K562 (cell line): Measurements from ENCODE around the gene MDP1. TPM values are rescaled to one million over a fixed set of nuclear protein-coding genes. Genes with fewer than 3 reads are reported as not detected.
A peak's percentile ranks its signal among the peaks of the same experiment; 100 is the strongest.

Source experiments
- CCAR2 ChIP-seq: fragments of 200-400 bp; formaldehyde crosslinking; IDR thresholded peaks from 2 replicates; pipeline ENCODE4 v1.6.1; 2017; ENCODE audit warnings: mild to moderate bottlenecking, low read depth, low read length
- CHD4 ChIP-seq: fragments of 200-600 bp; sonication (generic); IDR thresholded peaks from 3 replicates; pipeline ENCODE4 v1.6.1; 2012; ENCODE audit warnings: low read depth, mild to moderate bottlenecking, mixed read lengths, low read length, inconsistent platforms; ENCODE audit not compliant: insufficient read depth, insufficient replicate concordance, poor library complexity, severe bottlenecking
- ETV5 ChIP-seq: sonication (generic); formaldehyde crosslinking; IDR thresholded peaks from 2 replicates; pipeline ENCODE4 v1.4.0; 2020; ENCODE audit warnings: low read depth, mild to moderate bottlenecking, missing genetic modification reagents
- NR2C1 ChIP-seq, 2 experiments: fragments of 450-650 bp; IDR thresholded peaks; 2 replicates each; pipeline ENCODE4 v1.6.1; 2017; ENCODE audit warnings: mild to moderate bottlenecking in 2 of 2, antibody characterized with exemption in 1 of 2, inconsistent platforms in 1 of 2, missing compliant biosample characterization in 1 of 2, missing genetic modification characterization in 1 of 2
- SIN3A ChIP-seq, 2 experiments: fragments of 150-350 bp in 1 of 2; IDR thresholded peaks; 2 replicates each; pipeline ENCODE4 v1.6.1; 2011 to 2016; ENCODE audit warnings: borderline replicate concordance in 2 of 2, low read depth in 2 of 2, low read length in 2 of 2, mild to moderate bottlenecking in 2 of 2, moderate library complexity in 2 of 2; ENCODE audit not compliant: control insufficient read depth in 1 of 2
- SMAD4 ChIP-seq: fragments of 250-450 bp; sonication (Bioruptor Pico); conservative IDR thresholded peaks from 2 replicates; pipeline ENCODE4 v1.8.0; 2021; ENCODE audit warnings: inconsistent platforms, mild to moderate bottlenecking, moderate library complexity
- TAF9B ChIP-seq: fragments of 450-650 bp; IDR thresholded peaks from 2 replicates; pipeline ENCODE4 v1.6.1; 2018; ENCODE audit warnings: mild to moderate bottlenecking; ENCODE audit not compliant: partially characterized antibody
- ZNF354B ChIP-seq: fragments of 250-450 bp; sonication (Bioruptor Pico); IDR thresholded peaks from 2 replicates; pipeline ENCODE4 v1.4.0; 2020
- polyA plus RNA-seq, 8 experiments: library from polyadenylated mRNA; depleted of rRNA in 4 of 8; stranded (reverse) in 5 of 8; unstranded in 3 of 8; fragments of >200 nt; fragmentation: Nextera tagmentation in 2 of 8; fragmentation: Illumina TruSeq in 1 of 8; extraction: Ambion mirVana in 2 of 8; extraction: Trizol in 1 of 8; gene quantifications; 2 replicates each; pipeline versions ENCODE4 v1.2.1 to v1.2.3, GENCODE V29; 2011 to 2014; ENCODE audit warnings: inconsistent platforms in 1 of 8, missing spikeins in 1 of 8
- total RNA-seq, 7 experiments: library from RNA; depleted of rRNA in 6 of 7; stranded (reverse); fragments of >200 nt in 6 of 7; fragmentation: Illumina TruSeq in 2 of 7; extraction: Trizol in 2 of 7; gene quantifications; 2 replicates each; pipeline versions ENCODE4 v1.2.1 to v1.2.3, GENCODE V29; 2011 to 2021; ENCODE audit warnings: low replicate concordance in 1 of 7
- TF ChIP-seq, protein P1 (sequence below): fragments of 450-650 bp; IDR thresholded peaks from 2 replicates; pipeline ENCODE4 v1.6.1; 2017; ENCODE audit warnings: antibody characterized with exemption, mild to moderate bottlenecking
- TF ChIP-seq, protein P2 (sequence below), 2 experiments: fragments of 450-650 bp in 1 of 2; IDR thresholded peaks; 2 replicates each; pipeline ENCODE4 v1.6.1; 2011 to 2017; ENCODE audit warnings: low read depth in 2 of 2, antibody characterized with exemption in 1 of 2, borderline replicate concordance in 1 of 2, low read length in 1 of 2, mild to moderate bottlenecking in 1 of 2, mixed read lengths in 1 of 2; ENCODE audit not compliant: control insufficient read depth in 1 of 2
- TF ChIP-seq, protein P3 (sequence below): fragments of 450-650 bp; IDR thresholded peaks from 2 replicates; pipeline ENCODE4 v1.7.1; 2018; ENCODE audit warnings: mild to moderate bottlenecking, low read depth; ENCODE audit not compliant: partially characterized antibody
- TF ChIP-seq, protein P4 (sequence below), 2 experiments: fragments of 450-650 bp in 1 of 2; sonication (generic) in 1 of 2; formaldehyde crosslinking in 1 of 2; IDR thresholded peaks in 1 of 2; conservative IDR thresholded peaks in 1 of 2; 2 replicates each; pipeline versions ENCODE4 v1.6.1 to v1.8.1; 2016 to 2023; ENCODE audit warnings: mild to moderate bottlenecking in 2 of 2, moderate library complexity in 2 of 2, inconsistent platforms in 1 of 2, missing genetic modification reagents in 1 of 2

MDP1 gene
- total and polyA plus RNA-seq, 9 of the 15 experiments (the other 6 are each of a cell fraction or from before 2014, with no cell fraction given) = 2.7 to 29.6 (median 11.0) TPM

DNA sequence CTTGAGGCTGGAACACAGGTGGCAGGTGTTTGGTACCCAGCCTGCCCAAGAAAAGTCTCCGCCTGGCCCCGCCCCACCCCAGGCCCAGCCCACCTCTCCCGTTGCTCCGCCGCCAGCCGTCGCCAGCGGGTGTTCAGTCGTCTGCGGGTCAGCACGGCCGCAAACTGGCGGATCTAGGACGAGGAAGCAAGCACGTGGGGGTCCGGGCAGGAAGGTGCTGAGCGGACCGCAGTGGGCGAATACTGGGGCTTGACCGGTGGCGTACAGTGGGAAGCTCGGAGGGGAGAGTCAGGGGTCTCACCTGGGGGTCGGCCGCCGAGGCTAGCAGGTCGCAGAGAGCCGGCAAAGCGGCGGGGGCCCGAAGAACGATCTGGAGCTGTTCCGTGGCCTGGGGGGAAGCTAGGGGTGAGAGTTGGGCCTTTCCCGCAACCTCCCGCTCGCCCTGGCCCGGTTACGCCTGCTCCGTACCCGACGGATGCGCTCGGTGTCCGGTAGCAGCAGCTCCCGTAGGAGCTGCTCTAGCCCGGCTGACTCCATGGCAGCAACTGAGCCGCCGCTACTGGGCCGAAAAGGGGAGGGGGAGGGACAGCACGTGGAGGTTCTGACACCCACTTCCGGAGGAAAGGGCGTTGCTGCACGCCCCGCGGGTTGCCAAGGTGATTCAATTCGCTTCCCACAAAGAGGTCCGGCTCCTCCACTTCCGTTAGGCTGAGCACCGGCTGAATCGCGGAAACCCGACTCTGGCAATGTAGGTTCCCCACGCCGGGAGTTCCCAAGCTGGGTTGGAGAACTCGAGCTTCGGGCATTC lies 27.4 kb downstream of the MDP1 start, which contains the start of gene IPO4 (continued):
- TF ChIP-seq, protein P1, sequence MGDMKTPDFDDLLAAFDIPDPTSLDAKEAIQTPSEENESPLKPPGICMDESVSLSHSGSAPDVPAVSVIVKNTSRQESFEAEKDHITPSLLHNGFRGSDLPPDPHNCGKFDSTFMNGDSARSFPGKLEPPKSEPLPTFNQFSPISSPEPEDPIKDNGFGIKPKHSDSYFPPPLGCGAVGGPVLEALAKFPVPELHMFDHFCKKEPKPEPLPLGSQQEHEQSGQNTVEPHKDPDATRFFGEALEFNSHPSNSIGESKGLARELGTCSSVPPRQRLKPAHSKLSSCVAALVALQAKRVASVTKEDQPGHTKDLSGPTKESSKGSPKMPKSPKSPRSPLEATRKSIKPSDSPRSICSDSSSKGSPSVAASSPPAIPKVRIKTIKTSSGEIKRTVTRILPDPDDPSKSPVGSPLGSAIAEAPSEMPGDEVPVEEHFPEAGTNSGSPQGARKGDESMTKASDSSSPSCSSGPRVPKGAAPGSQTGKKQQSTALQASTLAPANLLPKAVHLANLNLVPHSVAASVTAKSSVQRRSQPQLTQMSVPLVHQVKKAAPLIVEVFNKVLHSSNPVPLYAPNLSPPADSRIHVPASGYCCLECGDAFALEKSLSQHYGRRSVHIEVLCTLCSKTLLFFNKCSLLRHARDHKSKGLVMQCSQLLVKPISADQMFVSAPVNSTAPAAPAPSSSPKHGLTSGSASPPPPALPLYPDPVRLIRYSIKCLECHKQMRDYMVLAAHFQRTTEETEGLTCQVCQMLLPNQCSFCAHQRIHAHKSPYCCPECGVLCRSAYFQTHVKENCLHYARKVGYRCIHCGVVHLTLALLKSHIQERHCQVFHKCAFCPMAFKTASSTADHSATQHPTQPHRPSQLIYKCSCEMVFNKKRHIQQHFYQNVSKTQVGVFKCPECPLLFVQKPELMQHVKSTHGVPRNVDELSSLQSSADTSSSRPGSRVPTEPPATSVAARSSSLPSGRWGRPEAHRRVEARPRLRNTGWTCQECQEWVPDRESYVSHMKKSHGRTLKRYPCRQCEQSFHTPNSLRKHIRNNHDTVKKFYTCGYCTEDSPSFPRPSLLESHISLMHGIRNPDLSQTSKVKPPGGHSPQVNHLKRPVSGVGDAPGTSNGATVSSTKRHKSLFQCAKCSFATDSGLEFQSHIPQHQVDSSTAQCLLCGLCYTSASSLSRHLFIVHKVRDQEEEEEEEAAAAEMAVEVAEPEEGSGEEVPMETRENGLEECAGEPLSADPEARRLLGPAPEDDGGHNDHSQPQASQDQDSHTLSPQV = no peak
- TF ChIP-seq CCAR2 (no peak), CHD4 (no peak), ZNF354B (CRISPR knock-in tag) (no peak), SIN3A (IDR thresholded peaks at IDR 0.05; ENCODE audit: borderline replicate concordance in 2 of 2, control insufficient read depth in 1 of 2, low read depth in 2 of 2, low read length in 2 of 2) (peak; percentile 99 to 100), NR2C1 (IDR thresholded peaks at IDR 0.05) (peak; percentile 80), NR2C1 (tag; IDR thresholded peaks at IDR 0.05) (peak; percentile 88), ETV5 (CRISPR knock-in tag) (peak; percentile 73; the same call in 1 of the 2 replicates), TAF9B (peak; percentile 45), SMAD4 (peak; percentile 50; the same call in 1 of the 2 replicates)
- TF ChIP-seq, protein P2, sequence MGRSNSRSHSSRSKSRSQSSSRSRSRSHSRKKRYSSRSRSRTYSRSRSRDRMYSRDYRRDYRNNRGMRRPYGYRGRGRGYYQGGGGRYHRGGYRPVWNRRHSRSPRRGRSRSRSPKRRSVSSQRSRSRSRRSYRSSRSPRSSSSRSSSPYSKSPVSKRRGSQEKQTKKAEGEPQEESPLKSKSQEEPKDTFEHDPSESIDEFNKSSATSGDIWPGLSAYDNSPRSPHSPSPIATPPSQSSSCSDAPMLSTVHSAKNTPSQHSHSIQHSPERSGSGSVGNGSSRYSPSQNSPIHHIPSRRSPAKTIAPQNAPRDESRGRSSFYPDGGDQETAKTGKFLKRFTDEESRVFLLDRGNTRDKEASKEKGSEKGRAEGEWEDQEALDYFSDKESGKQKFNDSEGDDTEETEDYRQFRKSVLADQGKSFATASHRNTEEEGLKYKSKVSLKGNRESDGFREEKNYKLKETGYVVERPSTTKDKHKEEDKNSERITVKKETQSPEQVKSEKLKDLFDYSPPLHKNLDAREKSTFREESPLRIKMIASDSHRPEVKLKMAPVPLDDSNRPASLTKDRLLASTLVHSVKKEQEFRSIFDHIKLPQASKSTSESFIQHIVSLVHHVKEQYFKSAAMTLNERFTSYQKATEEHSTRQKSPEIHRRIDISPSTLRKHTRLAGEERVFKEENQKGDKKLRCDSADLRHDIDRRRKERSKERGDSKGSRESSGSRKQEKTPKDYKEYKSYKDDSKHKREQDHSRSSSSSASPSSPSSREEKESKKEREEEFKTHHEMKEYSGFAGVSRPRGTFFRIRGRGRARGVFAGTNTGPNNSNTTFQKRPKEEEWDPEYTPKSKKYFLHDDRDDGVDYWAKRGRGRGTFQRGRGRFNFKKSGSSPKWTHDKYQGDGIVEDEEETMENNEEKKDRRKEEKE (IDR thresholded peaks at IDR 0.05; ENCODE audit: borderline replicate concordance in 1 of 2, control insufficient read depth in 1 of 2, low read depth in 2 of 2, low read length in 1 of 2) = peak in 1 of 2 experiments; percentile 92; a peak in 2 of 4 replicates
- TF ChIP-seq, protein P3, sequence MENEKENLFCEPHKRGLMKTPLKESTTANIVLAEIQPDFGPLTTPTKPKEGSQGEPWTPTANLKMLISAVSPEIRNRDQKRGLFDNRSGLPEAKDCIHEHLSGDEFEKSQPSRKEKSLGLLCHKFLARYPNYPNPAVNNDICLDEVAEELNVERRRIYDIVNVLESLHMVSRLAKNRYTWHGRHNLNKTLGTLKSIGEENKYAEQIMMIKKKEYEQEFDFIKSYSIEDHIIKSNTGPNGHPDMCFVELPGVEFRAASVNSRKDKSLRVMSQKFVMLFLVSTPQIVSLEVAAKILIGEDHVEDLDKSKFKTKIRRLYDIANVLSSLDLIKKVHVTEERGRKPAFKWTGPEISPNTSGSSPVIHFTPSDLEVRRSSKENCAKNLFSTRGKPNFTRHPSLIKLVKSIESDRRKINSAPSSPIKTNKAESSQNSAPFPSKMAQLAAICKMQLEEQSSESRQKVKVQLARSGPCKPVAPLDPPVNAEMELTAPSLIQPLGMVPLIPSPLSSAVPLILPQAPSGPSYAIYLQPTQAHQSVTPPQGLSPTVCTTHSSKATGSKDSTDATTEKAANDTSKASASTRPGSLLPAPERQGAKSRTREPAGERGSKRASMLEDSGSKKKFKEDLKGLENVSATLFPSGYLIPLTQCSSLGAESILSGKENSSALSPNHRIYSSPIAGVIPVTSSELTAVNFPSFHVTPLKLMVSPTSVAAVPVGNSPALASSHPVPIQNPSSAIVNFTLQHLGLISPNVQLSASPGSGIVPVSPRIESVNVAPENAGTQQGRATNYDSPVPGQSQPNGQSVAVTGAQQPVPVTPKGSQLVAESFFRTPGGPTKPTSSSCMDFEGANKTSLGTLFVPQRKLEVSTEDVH = peak; percentile 85
- TF ChIP-seq, protein P4, sequence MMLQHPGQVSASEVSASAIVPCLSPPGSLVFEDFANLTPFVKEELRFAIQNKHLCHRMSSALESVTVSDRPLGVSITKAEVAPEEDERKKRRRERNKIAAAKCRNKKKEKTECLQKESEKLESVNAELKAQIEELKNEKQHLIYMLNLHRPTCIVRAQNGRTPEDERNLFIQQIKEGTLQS (IDR thresholded peaks at IDR 0.05) = no peak
- TF ChIP-seq, protein P4 (CRISPR knock-in tag; conservative IDR thresholded peaks at IDR 0.05) = no peak
